ENCODE data around the gene UST.
"Not testable (repeated sequence)": the region's sequence is repeated elsewhere in the genome, so short reads cannot be mapped to it uniquely, and the experiment has no call there.

UST gene

GRCh38 chr6:148947621-148948444 is 201.0 kb downstream of the UST start:
- DNase-seq (ENCODE audit: low spot score): peak; percentile 67

GRCh38 chr6:148951662-148952061 is 204.8 kb downstream of the UST start:
- no peak for DNase-seq (ENCODE audit: low spot score)

- no peak for DNase-seq (ENCODE audit: low spot score)
Measured at GRCh38 chr6:148952147-148953035, 205.6 kb downstream of the UST start.

- no peak for DNase-seq (ENCODE audit: low spot score)
Measured at GRCh38 chr6:148954461-148954860, 207.6 kb downstream of the UST start.

- DNase-seq (ENCODE audit: low spot score): no peak
Measured at GRCh38 chr6:148954934-148955333, 208.1 kb downstream of the UST start.

- DNase-seq (ENCODE audit: low spot score): no peak
Measured at GRCh38 chr6:148955441-148955840, 208.6 kb downstream of the UST start.

GRCh38 chr6:148956163-148956562 is 209.3 kb downstream of the UST start:
- DNase-seq (ENCODE audit: low spot score): not testable (repeated sequence)

- DNase-seq (ENCODE audit: low spot score): no peak
Measured at GRCh38 chr6:148957752-148958151, 210.9 kb downstream of the UST start.

- DNase-seq (ENCODE audit: low spot score): no peak
Measured at GRCh38 chr6:148959008-148959407, 212.2 kb downstream of the UST start.

GRCh38 chr6:148959501-148959900 is 212.7 kb downstream of the UST start:
- no peak for DNase-seq (ENCODE audit: low spot score)

GRCh38 chr6:148962854-148963515 is 216.2 kb downstream of the UST start:
- no peak for DNase-seq (ENCODE audit: low spot score)

GRCh38 chr6:148963738-148964137 is 216.9 kb downstream of the UST start:
- no peak for DNase-seq (ENCODE audit: low spot score)

GRCh38 chr6:148964467-148964866 is 217.6 kb downstream of the UST start:
- DNase-seq (ENCODE audit: low spot score): no peak

- DNase-seq (ENCODE audit: low spot score): no peak
Measured at GRCh38 chr6:148965287-148965686, 218.5 kb downstream of the UST start.

- DNase-seq (ENCODE audit: low spot score): no peak
Measured at GRCh38 chr6:148967011-148967520, 220.2 kb downstream of the UST start.

GRCh38 chr6:148967541-148967956 is 220.7 kb downstream of the UST start:
- DNase-seq (ENCODE audit: low spot score): no peak

- DNase-seq (ENCODE audit: low spot score): no peak
Measured at GRCh38 chr6:148968771-148969602, 222.2 kb downstream of the UST start.

- no peak for DNase-seq (ENCODE audit: low spot score)
Measured at GRCh38 chr6:148969603-148970061, 222.8 kb downstream of the UST start.

- no peak for DNase-seq (ENCODE audit: low spot score)
Measured at GRCh38 chr6:148971031-148971927, 224.4 kb downstream of the UST start.

- DNase-seq (ENCODE audit: low spot score): peak; percentile 34
Measured at GRCh38 chr6:148972481-148972880, 225.7 kb downstream of the UST start.
